Upper lobe of left lung (tissue), 6 donors: ENCODE results near the gene ASIC5. TPM values are rescaled to one million over a fixed set of nuclear protein-coding genes. Genes with fewer than 3 reads are reported as not detected.

Experiments
- ATAC-seq, 2 donors: fragments of 200-7000 bp; cut with Tn5 transposase; one replicate each; pipeline ENCODE4 v1.9.1; 2022; ENCODE audit warnings: mild to moderate bottlenecking in 2 of 2, moderate library complexity in 2 of 2; ENCODE audit not compliant: low FRiP score in 2 of 2
- DNase-seq, 2 donors: peaks; one replicate each; pipeline ENCODE4 v3.0.0-alpha.2; 2019 to 2020
- H3K27ac ChIP-seq, 4 donors: fragments of 200-600 bp; sonication (generic); one replicate each; pipeline ENCODE4 v1.5.1; 2016 to 2019
- H3K27me3 ChIP-seq, 4 donors: fragments of 200-600 bp; sonication (generic); one replicate each; pipeline ENCODE4 v1.5.1; 2017 to 2019
- H3K36me3 ChIP-seq, 4 donors: fragments of 200-600 bp; sonication (generic); one replicate each; pipeline ENCODE4 v1.5.1; 2016 to 2019
- H3K4me1 ChIP-seq, 4 donors: fragments of 200-600 bp; sonication (generic); one replicate each; pipeline ENCODE4 v1.5.1; 2018 to 2019
- H3K4me3 ChIP-seq, 4 donors: fragments of 200-600 bp; sonication (generic); one replicate each; pipeline ENCODE4 v1.5.1; 2017 to 2019; ENCODE audit warnings: mild to moderate bottlenecking in 2 of 4, moderate library complexity in 1 of 4
- H3K9me3 ChIP-seq, 4 donors: fragments of 200-600 bp; sonication (generic); one replicate each; pipeline ENCODE4 v1.5.1; 2018 to 2019
- CTCF ChIP-seq, 6 experiments: fragments of 450-650 bp in 4 of 6; fragments of 200-600 bp in 2 of 6; sonication (generic) in 2 of 6; IDR thresholded peaks; one replicate each; pipeline ENCODE4 v1.5.1; 2016 to 2019; ENCODE audit warnings: antibody characterized with exemption in 6 of 6
- EP300 ChIP-seq, 4 donors: sonication (generic); formaldehyde crosslinking; IDR thresholded peaks; one replicate each; pipeline ENCODE4 v1.5.1; 2017; ENCODE audit warnings: antibody characterized with exemption in 4 of 4, control low read depth in 2 of 4
- POLR2A ChIP-seq, 4 donors: fragments of 450-650 bp; IDR thresholded peaks; one replicate each; pipeline ENCODE4 v1.5.1; 2016 to 2017; ENCODE audit warnings: antibody characterized with exemption in 4 of 4, mild to moderate bottlenecking in 2 of 4
- POLR2AphosphoS5 ChIP-seq, 2 donors: sonication (generic); formaldehyde crosslinking; IDR thresholded peaks; one replicate each; pipeline ENCODE4 v1.5.1; 2017; ENCODE audit warnings: antibody characterized with exemption in 2 of 2
- WGBS, 2 donors: methylation state at CpG; one replicate each; pipeline ENCODE4 v1.1.5; 2017 to 2018; 5-methylcytosine and 5-hydroxymethylcytosine counted together
- total RNA-seq, 6 donors: library from RNA; depleted of rRNA in 4 of 6; stranded (reverse); fragments of >200 nt in 4 of 6; gene quantifications; one replicate each; pipeline versions ENCODE4 v1.1.0 to v1.2.1, GENCODE V29; 2016 to 2021
- donor health status: DM: no; HTN: no; CAD: no; lungs with moderate emphysema.
- donor health status: DM: no; HTN: yes; CAD: no; lungs with severe emphysema.

ASIC5 gene
- total RNA-seq, 6 donors from 2014 or later, result not detected

GRCh38 chr4:155811083-155811482, 55.0 kb downstream of the ASIC5 start:
- Histone ChIP-seq H3K27me3 (no peaks in the 10 kb centered on the region), H3K4me1 (no peaks in the 10 kb centered on the region), H3K36me3 (no peaks in the 10 kb centered on the region), H3K9me3 (no peaks in the 10 kb centered on the region), H3K27ac (no peak overlapping the region), H3K4me3 (no peak overlapping the region)
- WGBS, 2 donors, result 76 to 94% methylated on average over 2 of the region's 2 CpGs
- TF ChIP-seq CTCF (IDR thresholded peaks at IDR 0.05) (no peak), POLR2A (IDR thresholded peaks at IDR 0.05) (no peak)
- no peak for ATAC-seq
- no peak for DNase-seq

GRCh38 chr4:155809835-155810234, 56.2 kb downstream of the ASIC5 start:
- H3K4me1 ChIP-seq, result no peaks in the 10 kb centered on the region
- no peaks in the 10 kb centered on the region for H3K9me3 ChIP-seq
- DNase-seq, result no peak
- TF ChIP-seq CTCF (IDR thresholded peaks at IDR 0.05) (peak; percentile 23 to 54 (median 50)), POLR2AphosphoS5 (IDR thresholded peaks at IDR 0.05) (no peak), POLR2A (IDR thresholded peaks at IDR 0.05) (no peak), EP300 (IDR thresholded peaks at IDR 0.05) (no peak)
- ATAC-seq, result peak in 1 of 2 donors; percentile 89
- no peak overlapping the region for H3K27ac ChIP-seq
- WGBS, 2 donors, result 83 to 87% methylated on average over 1 of the region's 1 CpG
- H3K4me3 ChIP-seq, result no peak overlapping the region
- H3K36me3 ChIP-seq, result no peaks in the 10 kb centered on the region
- no peaks in the 10 kb centered on the region for H3K27me3 ChIP-seq

- Histone ChIP-seq H3K36me3 (no peaks in the 10 kb centered on the region), H3K4me3 (no peak overlapping the region), H3K27ac (no peak overlapping the region), H3K27me3 (no peaks in the 10 kb centered on the region), H3K4me1 (no peaks in the 10 kb centered on the region), H3K9me3 (no peaks in the 10 kb centered on the region)
- TF ChIP-seq EP300 (IDR thresholded peaks at IDR 0.05), result peak in 1 of 4 donors; percentile 25
- no peak for TF ChIP-seq CTCF (IDR thresholded peaks at IDR 0.05)
- WGBS, 2 donors, result 61 to 82% methylated on average over 1 of the region's 1 CpG
- ATAC-seq (no peak), DNase-seq (no peak)
Measured at GRCh38 chr4:155807021-155807420, 59.1 kb downstream of the ASIC5 start.

- no peaks in the 10 kb centered on the region for H3K4me1 ChIP-seq
- no peak for DNase-seq
- H3K4me3 ChIP-seq, result no peak overlapping the region
- no peak for ATAC-seq
- TF ChIP-seq POLR2A (IDR thresholded peaks at IDR 0.05) (no peak), POLR2AphosphoS5 (IDR thresholded peaks at IDR 0.05) (no peak), CTCF (IDR thresholded peaks at IDR 0.05) (no peak), EP300 (IDR thresholded peaks at IDR 0.05) (no peak)
- H3K36me3 ChIP-seq, result no peaks in the 10 kb centered on the region
- 91 to 94% methylated on average over 1 of the region's 1 CpG for WGBS, 2 donors
- H3K9me3 ChIP-seq, result no peaks in the 10 kb centered on the region
- no peaks in the 10 kb centered on the region for H3K27me3 ChIP-seq
- H3K27ac ChIP-seq, result no peak overlapping the region
Measured at GRCh38 chr4:155805016-155805415, 61.1 kb downstream of the ASIC5 start.

GRCh38 chr4:155802190-155802959, 63.7 kb downstream of the ASIC5 start:
- no peaks in the 10 kb centered on the region for H3K9me3 ChIP-seq
- no peak overlapping the region for H3K4me3 ChIP-seq
- H3K4me1 ChIP-seq, result no peaks in the 10 kb centered on the region
- no peaks in the 10 kb centered on the region for H3K36me3 ChIP-seq
- no peak for DNase-seq
- TF ChIP-seq POLR2AphosphoS5 (IDR thresholded peaks at IDR 0.05) (no peak), CTCF (IDR thresholded peaks at IDR 0.05) (no peak)
- no peak for ATAC-seq
- no peaks in the 10 kb centered on the region for H3K27me3 ChIP-seq
- H3K27ac ChIP-seq, result no peak overlapping the region
- WGBS, 2 donors, result 75% methylated on average over 9 of the region's 9 CpGs
